B cell (primary cell): ENCODE results near the gene C12orf54. TPM values are rescaled to one million over a fixed set of nuclear protein-coding genes. Genes with fewer than 3 reads are reported as not detected.
"Not testable (repeated sequence)": the region's sequence is repeated elsewhere in the genome, so short reads cannot be mapped to it uniquely, and the experiment has no call there.

ENCODE experiments used
- ATAC-seq: fragments of 200-7000 bp; cut with Tn5 transposase; one replicate; pipeline ENCODE4 v1.10.0; 2021; ENCODE audit warnings: low read depth, mild to moderate bottlenecking, moderate number of reproducible peaks, moderate library complexity
- CTCF ChIA-PET: fragments of 350-600 bp; sonication (Branson Sonifier 250); formaldehyde crosslinking; loops from one replicate; lab custom pipeline; 2021; ENCODE audit warnings: antibody characterized with exemption, inconsistent platforms; lab: Charles Lee
- POLR2A ChIA-PET: fragments of 350-600 bp; sonication (Branson Sonifier 250); formaldehyde crosslinking; loops from one replicate; lab custom pipeline; 2021; ENCODE audit warnings: antibody characterized with exemption; lab: Charles Lee
- DNase-seq: peaks from one replicate; pipeline ENCODE4 v3.0.0; 2013
- H2AFZ ChIP-seq: 2 replicates; pipeline ENCODE4 v1.6.1; 2012; ENCODE audit warnings: mild to moderate bottlenecking, low read depth, low read length; ENCODE audit not compliant: insufficient read depth, poor library complexity, severe bottlenecking
- H3K27ac ChIP-seq, 2 donors: 1 replicate in 1 of 2; 2 replicates in 1 of 2; pipeline ENCODE4 v1.5.1; 2012 to 2013; ENCODE audit warnings: low read length in 2 of 2, mild to moderate bottlenecking in 2 of 2, moderate library complexity in 1 of 2
- H3K27me3 ChIP-seq, 4 experiments: fragments of 200-600 bp in 1 of 4; sonication (generic) in 1 of 4; replicated peaks in 1 of 4; 1 replicate in 2 of 4; 2 replicates in 2 of 4; pipeline versions ENCODE4 v1.6.1 to v1.7.0; 2013 to 2016; ENCODE audit warnings: low read length in 3 of 4, mild to moderate bottlenecking in 2 of 4, mixed read lengths in 1 of 4, moderate library complexity in 1 of 4; ENCODE audit not compliant: insufficient read depth in 4 of 4, control insufficient read depth in 3 of 4; ENCODE audit errors: control extremely low read depth in 1 of 4
- H3K36me3 ChIP-seq, 2 experiments: replicated peaks in 1 of 2; 1 replicate in 1 of 2; 2 replicates in 1 of 2; pipeline versions ENCODE4 v1.6.1 to v1.7.1; 2013; ENCODE audit warnings: low read length in 1 of 2; ENCODE audit not compliant: insufficient read depth in 2 of 2, control insufficient read depth in 1 of 2; ENCODE audit errors: control extremely low read depth in 1 of 2, extremely low read depth in 1 of 2
- H3K4me1 ChIP-seq, 2 donors: fragments of 200-600 bp in 1 of 2; sonication (generic) in 1 of 2; 1 replicate in 1 of 2; 2 replicates in 1 of 2; pipeline versions ENCODE4 v1.5.1 to v1.6.1; 2013 to 2017; ENCODE audit warnings: low read length in 2 of 2; ENCODE audit not compliant: control insufficient read depth in 2 of 2, insufficient read depth in 2 of 2
- H3K4me2 ChIP-seq: replicated peaks from 2 replicates; pipeline ENCODE3; 2012; ENCODE audit warnings: mild to moderate bottlenecking, low read depth, low read length; ENCODE audit not compliant: poor library complexity, severe bottlenecking
- H3K4me3 ChIP-seq, 5 experiments: fragments of 200-600 bp in 1 of 5; sonication (generic) in 1 of 5; 1 replicate in 3 of 5; 2 replicates in 2 of 5; pipeline versions ENCODE4 v1.5.1 to v1.7.0; 2011 to 2016; ENCODE audit warnings: low read length in 4 of 5, mild to moderate bottlenecking in 4 of 5, low read depth in 2 of 5, control low read depth in 1 of 5, moderate library complexity in 1 of 5; ENCODE audit not compliant: insufficient read depth in 1 of 5; ENCODE audit errors: control extremely low read depth in 1 of 5, extremely low read depth in 1 of 5
- H3K79me2 ChIP-seq: fragments of 200-600 bp; sonication (generic); one replicate; pipeline ENCODE4 v1.6.0; 2016; ENCODE audit warnings: low read length; ENCODE audit not compliant: control insufficient read depth, insufficient read depth
- H3K9ac ChIP-seq: fragments of 200-600 bp; sonication (generic); 2 replicates; pipeline ENCODE4 v1.6.1; 2017; ENCODE audit warnings: mild to moderate bottlenecking, low read length, moderate library complexity
- H3K9me3 ChIP-seq, 3 donors: one replicate each; pipeline versions ENCODE4 v1.6.1 to v1.7.1; 2013; ENCODE audit warnings: low read length in 2 of 3; ENCODE audit not compliant: control insufficient read depth in 2 of 3, insufficient read depth in 1 of 3; ENCODE audit errors: control extremely low read depth in 1 of 3
- H4K20me1 ChIP-seq: 2 replicates; pipeline ENCODE4 v1.6.0; 2012; ENCODE audit warnings: mild to moderate bottlenecking, low read length; ENCODE audit not compliant: insufficient read depth, control insufficient read depth, poor library complexity, severe bottlenecking
- H3K27ac Mint-ChIP-seq: one replicate; pipeline ENCODE4 v1.8.0; 2021; ENCODE audit warnings: mixed read lengths
- H3K27me3 Mint-ChIP-seq: one replicate; pipeline ENCODE4 v1.8.0; 2021; ENCODE audit warnings: mixed read lengths
- H3K4me1 Mint-ChIP-seq: one replicate; pipeline ENCODE4 v1.8.0; 2021; ENCODE audit warnings: mixed read lengths
- H3K4me3 Mint-ChIP-seq: one replicate; pipeline ENCODE4 v1.8.0; 2021; ENCODE audit warnings: mixed read lengths
- H3K9me3 Mint-ChIP-seq: one replicate; pipeline ENCODE4 v1.8.0; 2022; ENCODE audit warnings: mixed read lengths; ENCODE audit not compliant: insufficient read depth
- EZH2 ChIP-seq: IDR thresholded peaks from 2 replicates; pipeline ENCODE4 v1.6.1; 2012; ENCODE audit warnings: borderline replicate concordance, low read depth, mild to moderate bottlenecking, moderate library complexity, low read length; ENCODE audit not compliant: insufficient read depth, poor library complexity, severe bottlenecking
- WGBS: methylation state at CpG from one replicate; pipeline ENCODE4 v1.1.5; 2013; ENCODE audit warnings: missing lambda C conversion rate; ENCODE audit not compliant: insufficient coverage; 5-methylcytosine and 5-hydroxymethylcytosine counted together
- intact Hi-C: fragments of 100-400 bp; cut with micrococcal nuclease; formaldehyde crosslinking; loops from one replicate; pipeline ENCODE4 v1.10.0; 2022
- polyA minus RNA-seq: library from RNA; depleted of rRNA, polyadenylated mRNA; stranded (reverse); fragments of >200 nt; gene quantifications from 2 replicates; pipeline ENCODE4 v1.2.3, GENCODE V29; 2012
- polyA plus RNA-seq: library from polyadenylated mRNA; depleted of rRNA; stranded (reverse); fragments of >200 nt; gene quantifications from 2 replicates; pipeline ENCODE4 v1.2.3, GENCODE V29; 2012
- total RNA-seq, 2 donors: library from RNA; stranded (reverse); fragments of 120-200 nt in 1 of 2; gene quantifications; 1 replicate in 1 of 2; 2 replicates in 1 of 2; pipeline versions ENCODE4 v1.2.3 to v1.2.4, GENCODE V29; 2013 to 2022
- TF ChIP-seq, protein P1 (sequence below): fragments of 200-600 bp; IDR thresholded peaks from one replicate; pipeline ENCODE4 v1.8.0; 2022; ENCODE audit warnings: antibody characterized with exemption, mild to moderate bottlenecking

The C12orf54 gene
- total RNA-seq = not detected in 2 replicates
- not detected for total RNA-seq (2013)
- not detected in 2 replicates for polyA plus RNA-seq
- not detected in 2 replicates for polyA minus RNA-seq

GRCh38 chr12:48482198-48482597, at the start of gene C12orf54:
TSS of gene C12orf54 (plus strand) at chr12:48482498. CDS start at chr12:48483297, 799 bp downstream.
- peaks cover 16% of the 10 kb centered on the region for H3K27me3 Mint-ChIP-seq
- Histone ChIP-seq H3K4me3 (no peak within 1 kb of the TSS), H4K20me1 (no peaks in the 10 kb centered on the region), H3K9me3 (no peaks in the 10 kb centered on the region), H2AFZ (no peak within 1 kb of the TSS), H3K27ac (no peak within 1 kb of the TSS), H3K36me3 (no peaks in the 10 kb centered on the region), H3K4me1 (no peaks in the 10 kb centered on the region), H3K9ac (no peak within 1 kb of the TSS), H3K27me3 (peaks cover 0 to 4% (median 1%) of the 10 kb centered on the region in 4 experiments), H3K79me2 (no peaks in the 10 kb centered on the region), H3K4me2 (no peak within 1 kb of the TSS)
- H3K27ac Mint-ChIP-seq = no peak within 1 kb of the TSS
- no peak for ATAC-seq
- no peak for DNase-seq
- ChIA-PET POLR2A (no interaction called here), CTCF (no interaction called here)
- H3K4me1 Mint-ChIP-seq = no peaks in the 10 kb centered on the region
- no peak within 1 kb of the TSS for H3K4me3 Mint-ChIP-seq
- WGBS = 100% methylated on average over 1 of the region's 2 CpGs
- peaks cover 4% of the 10 kb centered on the region for H3K9me3 Mint-ChIP-seq
- intact Hi-C loops = no loop called here
- no peak for TF ChIP-seq EZH2
- TF ChIP-seq, protein P1, sequence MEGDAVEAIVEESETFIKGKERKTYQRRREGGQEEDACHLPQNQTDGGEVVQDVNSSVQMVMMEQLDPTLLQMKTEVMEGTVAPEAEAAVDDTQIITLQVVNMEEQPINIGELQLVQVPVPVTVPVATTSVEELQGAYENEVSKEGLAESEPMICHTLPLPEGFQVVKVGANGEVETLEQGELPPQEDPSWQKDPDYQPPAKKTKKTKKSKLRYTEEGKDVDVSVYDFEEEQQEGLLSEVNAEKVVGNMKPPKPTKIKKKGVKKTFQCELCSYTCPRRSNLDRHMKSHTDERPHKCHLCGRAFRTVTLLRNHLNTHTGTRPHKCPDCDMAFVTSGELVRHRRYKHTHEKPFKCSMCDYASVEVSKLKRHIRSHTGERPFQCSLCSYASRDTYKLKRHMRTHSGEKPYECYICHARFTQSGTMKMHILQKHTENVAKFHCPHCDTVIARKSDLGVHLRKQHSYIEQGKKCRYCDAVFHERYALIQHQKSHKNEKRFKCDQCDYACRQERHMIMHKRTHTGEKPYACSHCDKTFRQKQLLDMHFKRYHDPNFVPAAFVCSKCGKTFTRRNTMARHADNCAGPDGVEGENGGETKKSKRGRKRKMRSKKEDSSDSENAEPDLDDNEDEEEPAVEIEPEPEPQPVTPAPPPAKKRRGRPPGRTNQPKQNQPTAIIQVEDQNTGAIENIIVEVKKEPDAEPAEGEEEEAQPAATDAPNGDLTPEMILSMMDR = no peak

DNA sequence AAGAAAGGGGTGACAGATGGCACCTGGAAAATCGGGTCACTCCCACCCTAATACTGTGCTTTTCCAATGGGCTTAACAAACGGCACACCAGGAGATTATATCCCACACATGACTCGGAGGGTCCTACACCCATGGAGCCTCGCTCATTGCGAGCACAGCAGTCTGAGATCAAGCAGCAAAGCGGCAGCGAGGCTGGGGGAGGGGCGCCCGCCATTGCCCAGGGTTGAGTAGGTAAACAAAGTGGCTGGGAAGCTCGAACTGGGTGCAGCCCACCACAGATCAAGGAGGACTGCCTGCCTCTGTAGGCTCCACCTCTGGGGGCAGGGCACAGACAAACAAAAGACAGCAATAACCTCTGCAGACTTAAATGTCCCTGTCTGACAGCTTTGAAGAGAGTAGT, 48.3 kb upstream of the C12orf54 start:
- H3K4me1 ChIP-seq, H3K36me3 ChIP-seq, DNase-seq, H3K9ac ChIP-seq, H4K20me1 ChIP-seq, H3K27ac ChIP-seq, H3K4me3 Mint-ChIP-seq, intact Hi-C loops, H3K4me1 Mint-ChIP-seq, H3K9me3 Mint-ChIP-seq, CTCF ChIA-PET, H3K9me3 ChIP-seq, H3K79me2 ChIP-seq, H3K27ac Mint-ChIP-seq, H3K27me3 ChIP-seq, ATAC-seq, H3K4me2 ChIP-seq, POLR2A ChIA-PET, H2AFZ ChIP-seq, H3K4me3 ChIP-seq: not testable (repeated sequence)
- 93% methylated on average over 8 of the region's 10 CpGs for WGBS
- H3K27me3 Mint-ChIP-seq = peaks cover 32% of the 10 kb centered on the region
